Progenitor cell of endocrine pancreas (in vitro differentiated cells): ENCODE data around the gene GULP1. TPM values are rescaled to one million over a fixed set of nuclear protein-coding genes. Genes with fewer than 3 reads are reported as not detected.

ENCODE experiments used
- DNase-seq: peaks from one replicate; pipeline ENCODE4 v3.0.0; 2021; ENCODE audit warnings: low spot score; ENCODE audit not compliant: unreplicated experiment
- H3K27ac Mint-ChIP-seq: 2 replicates; pipeline ENCODE4 v1.8.0; 2021; ENCODE audit warnings: mild to moderate bottlenecking, moderate library complexity, mixed read lengths
- H3K27me3 Mint-ChIP-seq: 2 replicates; pipeline ENCODE4 v1.8.0; 2021; ENCODE audit warnings: mixed read lengths
- H3K36me3 Mint-ChIP-seq: 2 replicates; pipeline ENCODE4 v1.8.0; 2022; ENCODE audit warnings: mixed read lengths; ENCODE audit not compliant: insufficient read depth
- H3K4me1 Mint-ChIP-seq: 2 replicates; pipeline ENCODE4 v1.8.0; 2021; ENCODE audit warnings: low read depth, mixed read lengths
- H3K4me3 Mint-ChIP-seq: 2 replicates; pipeline ENCODE4 v1.8.0; 2021; ENCODE audit warnings: low read depth, mild to moderate bottlenecking, moderate library complexity, mixed read lengths
- H3K9me3 Mint-ChIP-seq: 2 replicates; pipeline ENCODE4 v1.8.0; 2021; ENCODE audit warnings: low read depth, mixed read lengths
- CTCF ChIP-seq: fragments of 200-600 bp; sonication (generic); IDR thresholded peaks from one replicate; pipeline ENCODE4 v1.5.0; 2021; ENCODE audit warnings: antibody characterized with exemption, mild to moderate bottlenecking; ENCODE audit not compliant: unreplicated experiment
- total RNA-seq: library from RNA; stranded (reverse); gene quantifications from 2 replicates; pipeline ENCODE4 v1.2.1, GENCODE V29; 2021

GULP1 gene
- total RNA-seq, 1 donor from 2014 or later = 39.4 TPM

DNA sequence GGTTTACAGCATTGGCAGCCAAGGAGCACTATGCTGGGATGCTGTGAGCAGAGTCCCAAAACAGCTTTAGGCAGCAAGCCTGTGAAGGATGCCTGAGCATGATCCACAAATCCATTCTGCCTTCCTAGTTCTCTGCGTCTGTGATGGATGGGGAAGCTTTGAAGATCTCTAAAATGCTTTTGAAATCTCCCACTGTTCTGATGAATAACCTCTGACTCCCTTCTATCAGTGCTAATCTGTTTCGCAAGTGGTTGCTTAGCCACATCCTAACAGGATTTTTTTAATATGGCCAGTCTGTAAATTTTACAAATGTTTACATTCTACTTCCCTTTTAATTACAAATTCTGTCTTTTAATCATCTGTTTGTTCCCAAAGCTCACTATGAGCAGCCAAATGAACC lies 319.2 kb downstream of the GULP1 start:
- DNase-seq = no peak
- no peaks in the 10 kb centered on the region for H3K9me3 Mint-ChIP-seq
- no peak for TF ChIP-seq CTCF
- no peaks in the 10 kb centered on the region for H3K4me1 Mint-ChIP-seq
- H3K36me3 Mint-ChIP-seq = no peaks in the 10 kb centered on the region
- no peaks in the 10 kb centered on the region for H3K27me3 Mint-ChIP-seq
- no peak overlapping the region for H3K27ac Mint-ChIP-seq
- H3K4me3 Mint-ChIP-seq = no peak overlapping the region

- no peak for TF ChIP-seq CTCF
- no peaks in the 10 kb centered on the region for H3K27me3 Mint-ChIP-seq
- no peak for DNase-seq
- no peak overlapping the region for H3K4me3 Mint-ChIP-seq
- H3K4me1 Mint-ChIP-seq = no peaks in the 10 kb centered on the region
- no peaks in the 10 kb centered on the region for H3K36me3 Mint-ChIP-seq
- H3K27ac Mint-ChIP-seq = no peak overlapping the region
- peaks cover 4% of the 10 kb centered on the region for H3K9me3 Mint-ChIP-seq
Measured at GRCh38 chr2:188619146-188619545, 327.5 kb downstream of the GULP1 start.

DNA sequence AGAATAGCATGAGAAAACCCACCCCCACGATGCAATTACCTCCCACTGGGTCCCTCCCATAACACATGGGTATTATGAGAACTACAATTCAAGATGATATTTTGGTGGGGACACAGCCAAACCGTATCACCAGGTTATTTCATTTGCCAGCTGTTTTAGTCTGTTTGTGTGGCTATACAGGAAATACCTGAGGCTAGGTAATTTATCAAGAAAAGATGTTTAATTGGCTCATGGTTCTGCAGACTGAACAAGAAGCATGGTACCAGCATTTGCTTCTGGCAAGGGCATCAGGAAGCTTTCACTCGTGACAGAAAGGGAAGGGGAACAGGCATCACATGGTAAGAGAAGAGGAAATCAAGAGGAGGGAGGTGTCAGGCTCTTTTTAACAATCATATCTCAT lies 329.2 kb downstream of the GULP1 start:
- no peaks in the 10 kb centered on the region for H3K27me3 Mint-ChIP-seq
- H3K4me3 Mint-ChIP-seq = no peak overlapping the region
- H3K27ac Mint-ChIP-seq = no peak overlapping the region
- peaks cover 4% of the 10 kb centered on the region for H3K9me3 Mint-ChIP-seq
- H3K4me1 Mint-ChIP-seq = peaks cover 2% of the 10 kb centered on the region
- DNase-seq = no peak
- TF ChIP-seq CTCF = no peak
- H3K36me3 Mint-ChIP-seq = no peaks in the 10 kb centered on the region

- H3K4me3 Mint-ChIP-seq = no peak overlapping the region
- peaks cover 4% of the 10 kb centered on the region for H3K9me3 Mint-ChIP-seq
- no peak for DNase-seq
- no peak for TF ChIP-seq CTCF
- no peaks in the 10 kb centered on the region for H3K36me3 Mint-ChIP-seq
- H3K4me1 Mint-ChIP-seq = peaks cover 2% of the 10 kb centered on the region
- H3K27ac Mint-ChIP-seq = no peak overlapping the region
- no peaks in the 10 kb centered on the region for H3K27me3 Mint-ChIP-seq
Measured at GRCh38 chr2:188622601-188623260, 331.1 kb downstream of the GULP1 start.

DNA sequence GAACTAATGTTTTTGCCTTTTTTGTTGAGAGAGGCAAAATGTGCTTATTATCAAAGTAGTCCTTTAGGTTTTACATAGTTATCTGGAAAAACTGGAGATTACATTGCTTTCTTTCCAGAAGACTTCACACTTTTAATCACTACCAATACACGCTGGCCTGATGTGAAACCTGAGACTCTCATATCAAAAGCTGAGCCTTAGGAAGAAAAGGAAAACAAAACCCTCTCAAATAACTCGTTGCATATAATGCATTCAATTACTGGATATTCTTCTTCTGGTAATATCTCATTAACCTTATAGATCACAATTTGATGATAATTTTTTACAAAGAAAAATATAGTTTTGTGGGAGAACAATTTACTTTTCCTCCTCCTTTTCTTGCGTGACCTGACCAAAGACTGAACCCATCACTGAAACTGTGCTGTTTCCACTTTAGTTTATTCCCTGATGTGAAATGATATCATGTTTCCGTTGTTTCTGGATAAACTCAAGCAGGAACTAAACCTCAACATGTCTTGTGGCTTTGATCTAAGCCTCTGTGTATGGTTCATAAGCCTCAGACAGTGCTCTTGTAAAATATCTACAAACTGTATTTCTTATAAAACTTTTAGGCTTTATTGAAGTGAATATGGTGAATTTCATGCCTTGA lies 332.4 kb downstream of the GULP1 start:
- H3K27ac Mint-ChIP-seq = no peak overlapping the region

More for the DNA sequence above, 332.4 kb downstream of the GULP1 start:
- H3K4me1 Mint-ChIP-seq = peaks cover 2% of the 10 kb centered on the region
- no peak for DNase-seq
- no peaks in the 10 kb centered on the region for H3K27me3 Mint-ChIP-seq
- no peak for TF ChIP-seq CTCF
- no peak overlapping the region for H3K4me3 Mint-ChIP-seq
- peaks cover under 1% of the 10 kb centered on the region for H3K9me3 Mint-ChIP-seq
- H3K36me3 Mint-ChIP-seq = no peaks in the 10 kb centered on the region
